GM18907 (cell line): ENCODE results near the gene MYO5C.

Experiments
- ATAC-seq: cut with Tn5 transposase; IDR thresholded peaks from one replicate; pipeline ENCODE4 v1.9.1; 2021; ENCODE audit warnings: mild to moderate bottlenecking, moderate library complexity; ENCODE audit not compliant: unreplicated experiment

Gene MYO5C

DNA sequence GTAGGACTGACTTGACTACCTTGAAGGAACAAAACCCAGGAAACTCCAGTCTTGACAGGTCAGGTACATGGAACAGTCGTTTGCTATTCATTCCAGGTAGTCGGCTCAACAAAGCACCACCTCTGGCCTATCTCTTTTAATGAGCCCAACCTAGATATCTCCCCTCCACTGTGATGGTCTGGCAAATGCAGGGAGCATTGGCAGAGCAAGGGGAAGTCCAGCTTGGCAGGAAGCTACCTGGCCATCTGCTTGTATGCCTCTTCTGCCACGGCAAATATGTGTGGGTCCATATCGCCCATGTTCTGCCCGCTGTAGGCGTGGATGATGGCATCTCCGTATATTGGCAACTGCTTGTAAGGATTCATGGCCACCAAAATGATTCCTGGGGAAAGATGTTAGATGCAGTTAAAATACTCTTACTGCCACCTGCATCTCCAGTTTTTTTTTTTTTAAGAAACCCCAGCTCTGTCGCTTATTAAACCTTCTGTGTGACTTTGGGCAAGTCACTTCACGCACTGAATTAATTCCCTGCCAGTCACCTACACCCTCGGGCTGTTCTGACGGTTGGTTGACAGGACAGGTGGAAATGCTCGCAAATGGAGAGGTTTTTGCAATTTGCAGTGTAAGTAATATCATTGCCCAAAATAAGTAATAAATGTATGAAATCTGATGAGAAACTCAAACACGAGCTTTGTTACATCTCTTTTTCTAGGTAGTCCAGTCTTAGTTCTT, 16.8 kb downstream of the MYO5C start:
- ATAC-seq, result no peak

DNA sequence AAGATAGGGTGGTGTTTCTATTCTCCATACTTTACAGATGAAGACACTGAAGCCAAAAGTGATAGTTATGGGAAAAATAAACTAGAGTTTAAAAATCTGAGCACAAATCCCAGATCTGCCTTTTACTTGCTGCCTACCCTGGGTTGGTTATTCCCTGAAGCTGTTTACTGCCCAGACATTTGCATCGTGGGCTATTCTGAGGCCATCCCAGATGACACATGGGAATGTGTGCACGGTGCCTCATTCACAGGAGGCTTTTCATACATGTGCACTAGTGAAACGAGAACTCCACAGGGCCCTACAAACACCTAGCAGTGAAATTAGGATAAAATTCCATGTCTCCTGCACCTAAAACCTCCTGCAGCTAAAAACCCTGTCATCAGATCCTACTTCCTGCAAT, 17.5 kb downstream of the MYO5C start:
- ATAC-seq, result no peak

DNA sequence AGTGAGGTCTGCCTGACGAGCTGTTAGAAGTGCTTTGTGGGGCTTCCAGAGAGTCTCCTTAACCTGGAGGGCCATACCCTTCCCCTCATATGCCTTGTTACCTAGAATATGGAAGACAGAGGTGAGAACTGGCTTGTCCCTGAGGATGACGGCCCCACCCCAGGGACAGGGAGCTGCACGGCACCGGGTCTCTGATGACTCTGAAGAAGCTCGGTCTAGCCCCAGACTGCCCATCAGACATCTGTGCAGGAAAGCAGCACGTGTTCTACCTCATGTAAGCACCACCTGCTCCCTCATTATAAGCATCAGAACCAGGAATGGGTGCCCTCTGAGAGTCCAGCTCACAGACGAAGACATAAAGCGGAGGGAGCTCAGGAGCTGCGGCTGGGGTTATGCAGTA, 18.0 kb downstream of the MYO5C start:
- no peak for ATAC-seq

DNA sequence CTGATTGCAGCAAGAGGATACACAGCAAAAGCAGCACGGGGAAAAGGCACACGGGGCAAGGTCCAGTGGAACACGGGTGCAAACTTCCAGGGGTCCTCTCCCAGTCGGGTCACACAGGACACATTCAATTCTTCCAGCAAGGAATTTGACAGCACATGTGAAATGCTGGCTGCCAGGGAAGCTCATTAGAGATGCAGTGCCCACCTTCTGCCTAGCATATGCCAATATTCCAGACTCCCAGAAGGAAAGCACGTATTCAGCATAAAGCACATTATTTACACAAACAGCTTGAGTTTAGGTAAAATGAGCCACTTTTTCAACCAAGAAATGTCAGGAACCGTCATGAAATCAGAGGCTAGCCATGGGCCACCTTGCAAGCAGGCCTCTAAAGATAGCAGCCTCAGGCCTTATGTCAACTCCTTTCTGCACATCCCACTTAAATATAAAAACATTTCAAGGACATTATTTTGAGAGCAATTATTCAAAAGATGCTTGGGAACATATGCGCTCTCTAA, 19.3 kb downstream of the MYO5C start:
- ATAC-seq, result no peak

DNA sequence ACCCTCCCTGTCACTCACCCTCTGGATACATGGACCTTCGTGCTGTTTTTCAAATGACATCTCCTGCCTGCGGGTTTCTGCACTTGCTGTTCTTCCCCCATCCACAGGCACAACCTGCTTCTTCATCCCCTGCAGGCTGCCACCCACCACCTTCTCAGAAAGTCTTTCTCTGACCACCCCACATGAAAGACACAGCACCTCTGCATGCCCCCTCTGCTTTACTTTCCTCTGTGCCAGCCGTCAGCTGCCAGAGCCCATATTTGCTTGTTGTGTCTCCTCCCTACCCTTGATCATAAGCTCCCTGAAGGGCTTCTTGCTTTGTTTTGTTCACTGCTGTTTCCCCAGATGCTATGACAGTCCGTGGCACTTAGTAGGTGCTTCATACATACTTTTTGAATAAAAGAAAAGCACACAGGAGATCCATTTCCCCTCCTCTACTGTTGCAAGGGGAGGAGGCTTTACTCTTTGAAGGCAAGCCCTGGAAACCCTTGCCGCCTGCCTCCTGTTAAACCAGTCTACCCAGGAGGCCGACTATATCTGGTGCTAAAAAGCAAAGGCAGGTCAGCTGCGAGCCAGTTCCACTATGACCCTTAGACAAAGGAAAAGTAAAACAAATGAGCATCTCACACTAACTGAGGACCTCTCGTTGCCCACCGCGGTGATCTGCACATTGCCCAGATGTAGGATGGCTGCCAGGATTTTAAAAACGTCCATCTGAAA, 31.9 kb downstream of the MYO5C start:
- ATAC-seq, result no peak

DNA sequence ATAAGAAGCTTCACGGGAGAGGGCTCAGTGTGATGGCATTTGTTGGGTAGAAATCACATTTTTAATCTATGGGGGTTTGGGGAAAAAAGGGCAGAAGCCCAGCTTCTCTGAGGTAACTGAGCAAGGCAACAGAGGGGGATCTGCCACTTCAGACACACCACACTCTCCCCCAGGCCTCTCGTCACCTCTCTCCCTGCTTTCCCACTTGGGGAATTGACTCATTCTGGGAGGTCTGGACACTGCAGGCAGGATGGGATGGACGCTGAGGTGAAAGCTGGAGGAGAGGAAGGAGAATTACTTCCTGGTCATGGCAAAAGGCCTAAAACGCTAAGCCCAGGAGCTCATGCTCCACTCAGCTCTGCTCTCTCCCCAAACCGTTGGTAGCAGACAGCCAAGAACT, 33.2 kb downstream of the MYO5C start:
- ATAC-seq, result no peak

DNA sequence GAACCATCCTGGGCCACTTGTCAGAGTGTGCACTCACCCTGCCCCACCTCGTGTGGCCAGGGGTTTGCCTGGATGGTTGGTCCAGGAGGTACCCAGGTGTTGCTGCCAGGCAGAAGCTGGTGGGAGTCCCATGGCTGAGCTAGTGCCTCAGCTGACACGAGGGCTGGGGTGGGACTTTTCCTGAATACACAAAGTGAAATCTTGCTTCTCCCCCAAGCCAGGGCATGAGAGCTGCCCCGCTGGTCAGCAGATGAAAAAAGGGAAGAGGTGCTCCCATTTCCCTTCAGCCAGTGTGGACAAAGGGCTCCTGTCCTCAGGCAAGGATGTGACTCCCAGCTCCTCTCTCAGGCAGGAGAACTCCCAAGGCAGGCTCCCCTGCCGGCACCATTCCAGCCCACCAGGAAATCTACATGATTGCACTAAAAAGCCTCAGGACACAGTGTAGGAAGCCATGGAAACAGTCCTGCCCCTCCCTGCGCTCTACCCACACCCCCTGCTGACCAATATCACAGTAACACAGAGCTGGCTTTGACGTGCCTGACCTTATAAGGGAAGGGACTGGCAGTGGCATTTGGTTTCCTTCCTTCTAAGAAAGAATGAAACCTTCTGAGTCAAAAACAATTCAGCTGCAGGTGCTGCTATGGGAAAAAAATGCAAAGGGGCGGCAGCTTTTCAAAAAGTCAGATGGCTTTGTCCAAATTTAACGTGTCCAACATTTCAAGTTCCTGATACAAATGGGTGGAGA, 33.9 kb downstream of the MYO5C start:
- peak; percentile 99 for ATAC-seq

DNA sequence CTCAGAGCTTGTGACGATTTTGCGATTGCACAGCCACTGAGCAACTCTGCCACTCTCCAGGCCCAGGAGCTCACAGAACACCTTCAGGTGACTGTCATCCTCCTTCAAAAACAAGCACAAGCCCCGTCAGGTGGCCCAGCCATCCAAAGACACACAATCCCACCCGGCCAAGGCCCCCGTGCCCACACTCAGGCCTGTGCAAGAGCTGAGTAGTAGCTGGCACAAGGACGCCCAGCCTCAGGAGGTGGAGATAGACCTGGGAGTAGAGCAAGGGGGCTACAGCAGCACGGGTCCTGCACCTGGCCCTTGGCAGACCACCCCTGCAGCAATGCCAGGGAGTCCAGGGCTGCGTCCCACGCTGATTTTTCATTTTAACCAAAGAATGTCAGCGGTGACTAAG, 34.6 kb downstream of the MYO5C start:
- ATAC-seq, result no peak

DNA sequence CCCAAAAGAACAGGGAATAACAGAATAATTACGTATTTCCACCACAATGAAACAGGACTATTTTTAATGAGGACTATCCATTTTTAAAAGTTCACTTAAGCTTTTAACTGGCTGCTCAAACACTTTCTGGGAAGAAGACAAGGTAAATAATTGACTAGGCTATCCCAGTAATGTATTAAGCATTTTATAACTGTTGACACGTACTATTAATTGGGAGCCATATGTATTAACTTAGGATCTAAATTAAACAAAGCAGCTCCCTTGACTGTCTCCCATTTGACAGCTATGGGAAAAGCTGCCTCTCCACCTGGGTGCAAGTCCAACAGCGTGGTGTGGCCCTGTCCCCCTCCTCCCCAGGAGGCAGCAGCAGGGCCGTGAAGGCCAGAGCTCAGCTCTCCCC, 36.1 kb downstream of the MYO5C start:
- no peak for ATAC-seq

DNA sequence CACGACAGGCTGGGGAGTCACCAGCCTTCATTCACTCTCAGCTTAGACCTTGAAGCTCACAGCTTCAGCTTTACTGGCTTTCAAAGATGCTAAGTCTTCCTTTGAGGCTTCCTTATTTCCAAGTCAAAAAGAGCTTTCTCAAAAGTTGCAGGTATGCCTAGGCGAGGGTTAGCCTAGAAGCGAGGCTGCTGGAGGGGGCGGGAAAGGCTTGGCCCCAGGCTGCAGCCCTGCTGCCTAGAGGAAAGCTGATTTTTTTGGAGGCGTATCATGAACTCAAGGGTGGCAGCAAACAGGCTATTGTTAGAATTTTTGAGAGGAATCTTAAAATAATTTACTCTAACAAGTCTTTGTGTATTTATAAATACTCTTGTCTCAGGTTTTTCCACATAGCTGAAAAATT, 37.1 kb downstream of the MYO5C start:
- ATAC-seq, result no peak

DNA sequence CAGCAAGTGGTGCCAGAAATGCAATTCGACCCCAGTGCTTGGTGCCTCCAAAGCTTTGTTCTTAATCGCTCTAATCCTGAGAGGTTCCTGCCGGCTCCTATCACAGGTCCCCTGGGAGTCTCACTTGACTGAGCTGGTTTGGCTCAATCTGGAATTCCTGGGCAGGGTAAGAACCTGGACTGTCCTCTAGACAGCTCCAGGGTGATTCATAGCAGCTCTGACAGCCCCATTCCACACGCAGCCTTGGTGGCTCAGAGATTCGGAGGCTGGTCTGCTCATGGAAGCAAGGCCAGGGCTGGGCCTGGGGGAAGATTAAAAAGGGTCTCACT, 37.9 kb downstream of the MYO5C start:
- no peak for ATAC-seq

DNA sequence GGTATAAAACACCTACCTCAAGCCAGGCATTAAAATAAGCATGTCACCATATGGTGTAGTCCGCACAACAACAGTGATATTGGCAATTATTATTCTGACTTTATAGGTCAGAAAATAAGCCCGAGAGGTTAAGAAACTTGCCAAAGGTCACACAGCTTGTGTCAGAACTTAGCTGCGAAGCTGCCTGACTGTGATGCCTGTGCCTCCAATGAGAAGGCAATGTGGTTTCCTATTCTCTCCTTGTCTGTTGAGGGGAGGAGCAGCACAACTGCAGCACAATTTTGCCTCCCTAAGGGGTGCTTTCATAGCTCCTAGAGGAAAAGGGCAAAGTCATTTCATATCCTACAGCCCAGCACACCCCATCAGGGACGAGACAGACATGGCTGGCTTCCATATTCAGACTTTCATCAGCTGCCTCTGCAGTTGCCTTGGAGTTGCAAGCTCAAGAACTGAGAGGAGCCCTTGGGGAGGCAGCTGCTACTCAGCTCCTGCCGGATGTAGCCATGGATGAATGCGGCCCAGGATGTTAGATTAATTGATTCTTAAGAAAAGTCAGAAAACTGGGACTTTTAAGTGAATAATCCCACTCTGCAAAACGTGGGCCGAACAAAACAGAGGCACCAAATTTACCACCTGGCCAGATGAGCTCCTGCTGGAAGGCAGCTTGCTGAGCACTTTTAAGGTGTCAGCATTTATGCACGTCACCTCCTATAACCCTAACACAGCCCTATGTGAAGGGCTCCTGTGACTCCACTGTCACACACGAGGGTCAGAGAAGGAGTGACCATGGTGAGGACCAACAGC, 38.5 kb downstream of the MYO5C start:
- no peak for ATAC-seq

DNA sequence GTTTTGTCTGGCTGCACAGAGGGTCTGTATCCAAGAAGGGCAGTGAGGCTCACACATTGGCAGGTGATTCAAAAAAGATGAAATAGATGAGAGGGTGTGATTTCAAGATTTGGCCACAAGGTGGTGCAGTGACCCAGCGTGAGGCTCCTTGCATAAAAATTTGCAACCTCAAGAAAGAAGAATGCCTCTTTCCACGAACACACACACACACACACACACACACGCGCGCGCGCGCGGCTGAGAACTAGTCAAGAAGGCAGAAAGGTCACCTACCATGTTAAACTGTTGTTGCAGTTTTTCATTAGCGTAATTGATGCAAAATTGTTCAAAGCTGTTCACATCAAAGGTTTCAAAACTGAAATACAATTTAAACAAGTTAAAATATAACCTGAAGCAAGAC, 39.2 kb downstream of the MYO5C start:
- no peak for ATAC-seq

DNA sequence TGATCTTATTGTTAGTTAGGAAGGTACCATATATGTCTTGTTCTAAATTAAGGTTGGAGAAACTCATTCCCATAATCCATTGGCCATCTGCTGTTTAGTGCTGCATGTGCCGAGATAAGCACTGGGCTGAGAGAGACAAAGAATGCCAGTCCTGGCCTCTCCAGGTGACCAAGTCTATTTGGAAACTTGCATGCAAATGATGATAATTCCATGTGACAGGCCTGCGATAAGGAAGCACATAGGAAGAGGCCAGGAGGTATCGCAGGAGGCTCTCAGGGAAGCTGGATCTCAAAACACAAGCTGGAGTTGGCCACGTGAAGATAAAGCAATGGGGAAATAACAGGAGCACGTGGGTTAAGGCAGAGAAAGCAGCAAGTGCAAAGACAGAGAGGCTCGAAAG, 39.7 kb downstream of the MYO5C start:
- ATAC-seq, result no peak

DNA sequence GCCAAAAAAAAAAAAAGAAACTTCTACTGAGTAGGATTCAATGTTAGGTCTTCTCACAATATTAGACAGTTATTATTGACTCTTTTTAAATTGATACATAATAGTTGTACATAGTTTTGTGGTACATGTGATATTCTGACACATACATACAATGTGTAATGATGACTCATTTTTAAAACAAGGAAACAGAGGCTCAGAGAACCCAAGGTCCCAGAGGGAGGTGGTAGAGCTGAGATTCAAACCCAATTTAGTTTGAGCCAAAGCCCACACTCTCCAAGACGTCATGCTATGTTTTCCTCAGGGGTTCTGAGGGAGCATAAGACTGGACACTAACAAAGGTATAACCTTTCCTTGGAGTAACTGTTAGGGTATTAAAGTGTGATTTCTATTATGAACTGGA, 40.6 kb downstream of the MYO5C start:
- no peak for ATAC-seq

DNA sequence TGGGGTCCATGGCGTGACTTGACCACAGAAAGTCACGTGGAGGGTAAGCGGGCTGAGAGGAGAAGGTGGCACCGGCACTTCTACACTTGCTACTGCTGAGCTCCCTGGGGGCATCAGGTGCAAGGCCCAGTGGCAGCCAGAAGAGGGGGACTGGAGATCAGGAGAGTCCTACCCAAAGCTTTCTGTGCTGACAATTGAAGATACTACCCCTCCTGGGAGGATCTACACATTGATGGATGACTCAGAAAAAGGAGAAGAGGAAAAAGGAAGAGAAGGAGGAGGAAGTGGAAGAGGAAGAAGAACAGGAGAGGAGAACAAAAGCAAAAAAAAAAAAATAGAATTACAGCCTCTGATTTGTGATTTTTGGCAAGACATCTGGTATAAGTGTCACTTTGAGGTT, 41.2 kb downstream of the MYO5C start:
- no peak for ATAC-seq

DNA sequence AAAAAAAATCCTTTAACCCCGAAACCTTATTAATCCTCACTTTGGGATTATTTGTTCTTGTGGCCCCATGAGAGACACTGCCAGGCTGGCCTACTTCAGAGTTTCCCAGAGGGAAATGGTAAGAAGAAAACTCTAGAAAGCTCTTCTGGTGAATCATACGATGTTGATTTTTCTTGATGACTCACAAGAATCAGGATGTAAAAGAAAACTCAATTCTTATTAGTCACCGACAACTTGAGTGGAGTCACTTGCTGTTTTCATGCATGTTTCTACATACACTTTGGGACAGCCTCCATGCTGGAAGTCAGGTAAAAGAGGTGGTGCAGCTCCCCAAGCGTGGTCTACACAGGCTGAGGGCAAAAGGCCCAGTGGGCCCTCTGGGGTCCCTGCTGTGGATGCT, 42.8 kb downstream of the MYO5C start:
- no peak for ATAC-seq

DNA sequence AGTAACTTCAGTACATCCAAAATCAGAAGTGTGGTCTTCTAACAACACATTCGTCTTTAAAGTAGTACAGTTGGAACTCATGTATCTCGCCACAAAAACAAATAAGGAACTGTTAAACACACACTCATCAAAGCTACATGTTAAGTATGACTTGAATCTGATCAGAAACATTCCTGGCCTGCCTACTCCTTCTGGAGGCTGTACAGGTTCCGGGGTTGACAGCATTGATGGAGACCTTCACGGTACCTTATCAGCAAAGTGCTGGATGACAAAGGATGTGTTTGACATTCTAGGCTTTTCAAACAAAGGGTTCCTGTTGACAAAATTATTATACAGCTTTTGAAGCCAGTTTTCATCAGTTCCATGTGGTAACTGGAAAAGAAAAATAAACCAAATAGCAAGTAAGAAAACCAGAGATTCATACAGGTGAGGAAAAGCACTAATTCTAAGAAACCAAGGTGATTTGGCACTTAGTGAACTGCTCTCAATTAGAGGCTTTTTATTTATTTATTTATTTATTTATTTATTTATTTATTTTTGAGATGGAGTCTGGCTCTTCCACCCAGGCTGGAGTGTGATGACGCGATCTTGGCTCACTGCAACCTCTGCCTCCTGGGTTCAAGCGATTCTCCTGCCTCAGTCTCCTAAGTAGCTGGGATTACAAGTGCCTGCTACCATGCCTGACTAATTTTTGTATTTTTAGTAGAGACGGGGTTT, 44.3 kb downstream of the MYO5C start:
- no peak for ATAC-seq

DNA sequence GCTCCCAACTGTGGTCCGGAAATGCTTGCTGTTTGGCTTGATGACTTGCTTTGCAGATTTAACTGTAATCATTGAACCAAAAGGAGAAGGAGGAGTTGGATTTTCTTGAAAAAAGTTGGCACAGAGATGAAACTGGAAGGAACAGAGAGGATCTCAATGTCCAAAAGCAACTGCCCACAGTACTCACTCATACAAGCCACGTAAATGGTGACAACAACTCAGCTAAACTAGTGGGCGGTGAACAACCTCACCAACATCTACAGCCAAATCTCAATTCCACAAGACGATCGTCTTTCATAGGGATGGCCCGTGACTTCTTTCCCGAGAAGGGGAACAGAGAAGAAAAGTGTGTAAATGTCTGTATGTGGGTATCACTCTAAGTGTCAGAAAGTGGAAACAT, 48.1 kb downstream of the MYO5C start:
- no peak for ATAC-seq

DNA sequence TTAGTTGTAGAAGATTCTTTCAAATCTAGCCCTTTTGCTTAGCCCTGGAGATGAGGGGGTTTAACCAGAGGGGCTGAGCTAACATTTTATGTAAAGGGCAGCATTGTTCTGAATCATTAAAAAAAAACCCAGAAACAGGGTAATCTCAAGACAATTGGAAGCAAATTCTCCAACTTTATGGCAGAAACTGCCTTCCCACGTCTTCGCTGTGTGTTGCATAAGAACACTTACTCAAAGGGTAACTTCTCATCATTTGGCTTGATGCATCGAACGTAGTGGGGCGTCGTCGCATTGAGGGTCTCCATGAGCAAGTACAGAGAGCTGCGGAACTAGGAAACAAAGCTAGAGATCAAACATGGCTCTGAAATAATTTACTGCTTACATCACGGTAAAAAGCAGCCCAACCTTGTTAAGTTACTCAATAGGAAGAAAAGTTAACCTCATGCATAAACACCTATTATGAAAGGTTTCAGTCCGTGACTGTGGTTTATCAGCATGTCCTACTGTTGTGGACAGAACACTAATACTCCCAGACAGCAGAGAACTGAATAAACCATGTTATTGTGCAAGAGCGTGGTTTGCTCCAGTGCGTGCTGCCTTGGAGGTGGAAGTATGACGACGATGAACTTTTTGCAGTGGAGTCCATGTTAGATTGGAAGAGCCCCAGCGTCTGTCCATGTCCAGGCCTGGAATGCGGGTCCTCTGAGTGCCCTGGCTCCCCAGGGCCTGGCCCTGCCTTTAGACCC, 48.7 kb downstream of the MYO5C start:
- no peak for ATAC-seq
